Natural killer cell (primary cell): ENCODE results near the gene PCDH1. TPM values are rescaled to one million over a fixed set of nuclear protein-coding genes. Genes with fewer than 3 reads are reported as not detected.

Source experiments
- ATAC-seq, 3 donors: fragments of 150-1000 bp in 2 of 3; fragments of 200-7000 bp in 1 of 3; cut with Tn5 transposase; 1 replicate in 1 of 3; 2 replicates in 2 of 3; pipeline ENCODE4 v1.10.0; 2021; ENCODE audit warnings: mild to moderate bottlenecking in 2 of 3, moderate library complexity in 2 of 3
- DNase-seq, 2 donors: peaks; one replicate each; pipeline versions ENCODE4 v3.0.0 to v3.0.0-alpha.2; 2013 to 2021; ENCODE audit warnings: mixed read lengths in 1 of 2
- H3K27ac ChIP-seq: one replicate; pipeline ENCODE4 v1.5.1; 2013; ENCODE audit warnings: mild to moderate bottlenecking, low read length
- H3K27me3 ChIP-seq: one replicate; pipeline ENCODE4 v1.6.1; 2013; ENCODE audit warnings: low read length; ENCODE audit not compliant: control insufficient read depth, insufficient read depth
- H3K36me3 ChIP-seq: one replicate; pipeline ENCODE4 v1.6.1; 2013; ENCODE audit warnings: low read length; ENCODE audit not compliant: control insufficient read depth, insufficient read depth
- H3K4me1 ChIP-seq: one replicate; pipeline ENCODE4 v1.6.1; 2013; ENCODE audit warnings: low read length; ENCODE audit not compliant: control insufficient read depth, insufficient read depth
- H3K4me3 ChIP-seq: one replicate; pipeline ENCODE4 v1.5.1; 2013; ENCODE audit warnings: low read length
- H3K9me3 ChIP-seq: one replicate; pipeline ENCODE4 v1.6.1; 2013; ENCODE audit warnings: low read length; ENCODE audit not compliant: control insufficient read depth, insufficient read depth
- H3K27ac Mint-ChIP-seq, 2 donors: one replicate each; pipeline ENCODE4 v1.8.0; 2022; ENCODE audit warnings: mild to moderate bottlenecking in 2 of 2, mixed read lengths in 2 of 2, moderate library complexity in 1 of 2
- H3K27me3 Mint-ChIP-seq, 2 donors: one replicate each; pipeline ENCODE4 v1.8.0; 2022; ENCODE audit warnings: low read depth in 2 of 2, mixed read lengths in 2 of 2
- H3K36me3 Mint-ChIP-seq: one replicate; pipeline ENCODE4 v1.8.0; 2022; ENCODE audit warnings: mixed read lengths
- H3K4me1 Mint-ChIP-seq, 2 donors: one replicate each; pipeline ENCODE4 v1.8.0; 2022; ENCODE audit warnings: mixed read lengths in 2 of 2
- H3K4me3 Mint-ChIP-seq: one replicate; pipeline ENCODE4 v1.8.0; 2022; ENCODE audit warnings: mild to moderate bottlenecking, moderate library complexity, mixed read lengths
- H3K9me3 Mint-ChIP-seq, 2 donors: one replicate each; pipeline ENCODE4 v1.8.0; 2022; ENCODE audit warnings: mixed read lengths in 2 of 2
- CTCF ChIP-seq: fragments of 200-600 bp; IDR thresholded peaks from one replicate; pipeline ENCODE4 v1.8.0; 2022; ENCODE audit warnings: antibody characterized with exemption
- WGBS: methylation state at CpG from one replicate; pipeline ENCODE4 v1.1.7; 2013; ENCODE audit warnings: missing lambda C conversion rate; ENCODE audit not compliant: insufficient coverage; 5-methylcytosine and 5-hydroxymethylcytosine counted together
- intact Hi-C: fragments of 100-400 bp; cut with micrococcal nuclease; formaldehyde crosslinking; loops from one replicate; pipeline ENCODE4 v1.14.2; 2022
- total RNA-seq, 4 donors: library from RNA; stranded (reverse); fragments of 120-200 nt in 1 of 4; gene quantifications; one replicate each; pipeline versions ENCODE4 v1.2.3 to v1.2.4, GENCODE V29; 2013 to 2022

PCDH1 gene
- total RNA-seq, 3 donors from 2014 or later (not counting 1 experiment from before 2014, with no cell fraction given): 19.2 to 39.2 (median 32.1) TPM

GRCh38 chr5:141877356-141878185, 639 bp downstream of the PCDH1 start:
- no peaks in the 10 kb centered on the region for H3K9me3 ChIP-seq
- peak overlapping the region; percentile 61 to 82 for H3K27ac Mint-ChIP-seq
- TF ChIP-seq CTCF: no peak
- H3K4me1 Mint-ChIP-seq: peaks cover 39 to 60% of the 10 kb centered on the region in 2 donors
- no peaks in the 10 kb centered on the region for H3K36me3 Mint-ChIP-seq
- H3K4me1 ChIP-seq: peaks cover 38% of the 10 kb centered on the region
- H3K9me3 Mint-ChIP-seq: no peaks in the 10 kb centered on the region
- peak overlapping the region; percentile 48 for H3K4me3 ChIP-seq
- peaks cover 46% of the 10 kb centered on the region for H3K27me3 ChIP-seq
- intact Hi-C loops: loop anchor here (2.0 to 5.0 kb wide), 5 partner anchors 29 to 185 kb away; partner anchors contain the start of gene RNF14
- peaks cover 23 to 47% of the 10 kb centered on the region in 2 donors for H3K27me3 Mint-ChIP-seq
- H3K36me3 ChIP-seq: no peaks in the 10 kb centered on the region
- peak; percentile 18 to 38 (median 20) for ATAC-seq
- peak overlapping the region; percentile 89 for H3K4me3 Mint-ChIP-seq
- no peak overlapping the region for H3K27ac ChIP-seq
- 2% methylated on average over 55 of the region's 55 CpGs for WGBS
- peak; percentile 40 to 56 for DNase-seq

- peaks cover 38% of the 10 kb centered on the region for H3K4me1 ChIP-seq
- intact Hi-C loops: loop anchor here (2.0 to 5.0 kb wide), 3 partner anchors 28 to 141 kb away; no protein-coding TSS in a partner anchor
- H3K4me3 Mint-ChIP-seq: peak overlapping the region; percentile 89
- H3K4me1 Mint-ChIP-seq: peaks cover 47 to 65% of the 10 kb centered on the region in 2 donors
- peak overlapping the region; percentile 59 for H3K27ac ChIP-seq
- peaks cover 16 to 39% of the 10 kb centered on the region in 2 donors for H3K27me3 Mint-ChIP-seq
- H3K4me3 ChIP-seq: peak overlapping the region; percentile 48
- peak overlapping the region; percentile 61 to 82 for H3K27ac Mint-ChIP-seq
- H3K27me3 ChIP-seq: peaks cover 43% of the 10 kb centered on the region
- no peaks in the 10 kb centered on the region for H3K9me3 ChIP-seq
- no peaks in the 10 kb centered on the region for H3K36me3 ChIP-seq
- no peaks in the 10 kb centered on the region for H3K36me3 Mint-ChIP-seq
- TF ChIP-seq CTCF: no peak
- DNase-seq (peak; percentile 41 to 51), ATAC-seq (peak; percentile 50 to 77 (median 55))
- WGBS: 4% methylated on average over 42 of the region's 42 CpGs
- no peaks in the 10 kb centered on the region for H3K9me3 Mint-ChIP-seq
These were observed 1.4 kb downstream of the PCDH1 start for GRCh38 chr5:141876628-141877355.

- Mint-ChIP-seq H3K36me3 (no peaks in the 10 kb centered on the region), H3K4me3 (peak overlapping the region; percentile 89), H3K4me1 (peaks cover 55 to 71% of the 10 kb centered on the region in 2 donors), H3K9me3 (no peaks in the 10 kb centered on the region), H3K27me3 (peaks cover 9 to 35% of the 10 kb centered on the region in 2 donors), H3K27ac (peak overlapping the region; percentile 70 to 82)
- intact Hi-C loops: loop anchor here (2.0 to 5.0 kb wide), 3 partner anchors 27 to 141 kb away; no protein-coding TSS in a partner anchor
- H3K9me3 ChIP-seq: no peaks in the 10 kb centered on the region
- ATAC-seq (peak; percentile 6 to 41 (median 21)), DNase-seq (peak; percentile 46)
- H3K36me3 ChIP-seq: no peaks in the 10 kb centered on the region
- H3K27me3 ChIP-seq: peaks cover 39% of the 10 kb centered on the region
- peaks cover 38% of the 10 kb centered on the region for H3K4me1 ChIP-seq
- H3K4me3 ChIP-seq: peak overlapping the region; percentile 48
- WGBS: 1% methylated on average over 65 of the region's 65 CpGs
- peak overlapping the region; percentile 59 for H3K27ac ChIP-seq
- TF ChIP-seq CTCF: no peak
These were observed 2.2 kb downstream of the PCDH1 start for GRCh38 chr5:141875795-141876627.
